Lower lobe of right lung (tissue), 2 donors: ENCODE results near the gene CCDC39. TPM values are rescaled to one million over a fixed set of nuclear protein-coding genes. Genes with fewer than 3 reads are reported as not detected.

Experiments used
- ATAC-seq, 2 donors: fragments of 200-7000 bp; cut with Tn5 transposase; one replicate each; pipeline ENCODE4 v1.9.1; 2020 to 2022; ENCODE audit warnings: mild to moderate bottlenecking in 2 of 2, moderate library complexity in 2 of 2
- DNase-seq: peaks from one replicate; pipeline ENCODE4 v3.0.0-alpha.2; 2020
- H3K27ac ChIP-seq: fragments of 200-600 bp; one replicate; pipeline ENCODE4 v1.8.0; 2022
- H3K27me3 ChIP-seq: fragments of 200-600 bp; one replicate; pipeline ENCODE4 v1.8.0; 2022; ENCODE audit warnings: low read depth
- H3K36me3 ChIP-seq: fragments of 200-600 bp; one replicate; pipeline ENCODE4 v1.8.0; 2022; ENCODE audit warnings: mild to moderate bottlenecking
- H3K4me1 ChIP-seq: fragments of 200-600 bp; one replicate; pipeline ENCODE4 v1.8.0; 2022
- H3K4me3 ChIP-seq: fragments of 200-600 bp; one replicate; pipeline ENCODE4 v1.8.0; 2022; ENCODE audit warnings: mild to moderate bottlenecking
- H3K9me3 ChIP-seq: fragments of 200-600 bp; one replicate; pipeline ENCODE4 v1.8.0; 2022
- intact Hi-C: fragments of 100-400 bp; cut with DNase I; formaldehyde crosslinking; loops from one replicate; pipeline ENCODE4 v1.11.0; 2022
- total RNA-seq: library from RNA; stranded (reverse); fragmentation: NEBNext Ultra II Directional; extraction: Animal tissue kit (Norgen Biotek cat#: 25700); gene quantifications from one replicate; pipeline ENCODE4 v1.2.1, GENCODE V29; 2021
- TF ChIP-seq, protein P1 (sequence below): fragments of 200-600 bp; IDR thresholded peaks from one replicate; pipeline ENCODE4 v1.8.0; 2022; ENCODE audit warnings: antibody characterized with exemption, mild to moderate bottlenecking
- donor health status: DM: no; HTN: yes; CAD: no; lungs with severe emphysema.

CCDC39 gene
- total RNA-seq, 1 donor from 2014 or later, result 2.2 TPM

DNA sequence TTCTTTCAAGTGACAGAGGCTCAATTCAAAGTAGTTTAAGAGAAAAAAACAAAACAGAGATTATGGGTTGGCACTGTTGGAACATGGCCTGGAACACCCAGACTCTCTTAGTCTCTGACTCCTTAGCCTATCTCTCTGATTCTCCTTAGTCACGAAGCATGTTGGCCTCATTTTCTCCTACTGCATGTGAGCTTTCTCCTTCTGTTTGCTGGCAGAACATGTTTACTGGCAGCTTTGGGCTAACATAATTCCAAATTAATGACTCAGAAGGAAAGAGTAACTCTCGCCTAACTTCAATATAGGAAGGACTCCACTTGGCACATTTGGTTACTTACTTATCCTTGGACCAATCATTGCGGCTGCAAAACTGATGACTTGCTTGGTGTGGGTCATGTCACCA, 21.7 kb upstream of the CCDC39 start:
- no peaks in the 10 kb centered on the region for H3K4me1 ChIP-seq
- H3K27me3 ChIP-seq, result no peaks in the 10 kb centered on the region
- TF ChIP-seq, protein P1, sequence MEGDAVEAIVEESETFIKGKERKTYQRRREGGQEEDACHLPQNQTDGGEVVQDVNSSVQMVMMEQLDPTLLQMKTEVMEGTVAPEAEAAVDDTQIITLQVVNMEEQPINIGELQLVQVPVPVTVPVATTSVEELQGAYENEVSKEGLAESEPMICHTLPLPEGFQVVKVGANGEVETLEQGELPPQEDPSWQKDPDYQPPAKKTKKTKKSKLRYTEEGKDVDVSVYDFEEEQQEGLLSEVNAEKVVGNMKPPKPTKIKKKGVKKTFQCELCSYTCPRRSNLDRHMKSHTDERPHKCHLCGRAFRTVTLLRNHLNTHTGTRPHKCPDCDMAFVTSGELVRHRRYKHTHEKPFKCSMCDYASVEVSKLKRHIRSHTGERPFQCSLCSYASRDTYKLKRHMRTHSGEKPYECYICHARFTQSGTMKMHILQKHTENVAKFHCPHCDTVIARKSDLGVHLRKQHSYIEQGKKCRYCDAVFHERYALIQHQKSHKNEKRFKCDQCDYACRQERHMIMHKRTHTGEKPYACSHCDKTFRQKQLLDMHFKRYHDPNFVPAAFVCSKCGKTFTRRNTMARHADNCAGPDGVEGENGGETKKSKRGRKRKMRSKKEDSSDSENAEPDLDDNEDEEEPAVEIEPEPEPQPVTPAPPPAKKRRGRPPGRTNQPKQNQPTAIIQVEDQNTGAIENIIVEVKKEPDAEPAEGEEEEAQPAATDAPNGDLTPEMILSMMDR, result no peak
- no peaks in the 10 kb centered on the region for H3K36me3 ChIP-seq
- H3K4me3 ChIP-seq, result no peak overlapping the region
- intact Hi-C loops, result no loop called here
- H3K9me3 ChIP-seq, result no peaks in the 10 kb centered on the region
- ATAC-seq, result no peak
- DNase-seq, result no peak
- H3K27ac ChIP-seq, result no peak overlapping the region

- H3K4me3 ChIP-seq, result no peak overlapping the region
- H3K27me3 ChIP-seq, result no peaks in the 10 kb centered on the region
- H3K27ac ChIP-seq, result no peak overlapping the region
- H3K4me1 ChIP-seq, result no peaks in the 10 kb centered on the region
- no peaks in the 10 kb centered on the region for H3K9me3 ChIP-seq
- TF ChIP-seq, protein P1, result no peak
- intact Hi-C loops, result no loop called here
- no peak for DNase-seq
- ATAC-seq, result no peak
- no peaks in the 10 kb centered on the region for H3K36me3 ChIP-seq
Observed at GRCh38 chr3:180698760-180699270, 19.5 kb upstream of the CCDC39 start.

DNA sequence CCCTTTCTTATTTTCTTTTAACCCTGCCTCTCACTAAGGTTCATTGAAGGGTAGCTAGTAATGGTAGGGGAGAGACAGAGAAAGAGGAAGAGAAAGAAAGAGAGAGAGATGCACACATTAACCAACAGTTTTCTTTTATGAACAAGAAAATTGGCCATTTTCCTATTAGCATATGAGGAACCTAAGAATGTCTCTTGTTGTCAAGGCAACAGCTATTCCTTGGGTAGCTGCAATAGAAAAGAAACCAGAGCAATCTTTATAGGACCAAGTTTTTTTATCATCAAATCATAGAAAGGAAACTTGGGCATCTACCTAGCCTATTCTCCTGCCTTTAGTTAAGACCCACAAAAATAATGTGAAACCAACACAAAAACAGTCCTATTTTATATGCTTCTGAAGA, 15.0 kb upstream of the CCDC39 start:
- DNase-seq (no peak), ATAC-seq (no peak)
- no peaks in the 10 kb centered on the region for H3K27me3 ChIP-seq
- no peak overlapping the region for H3K4me3 ChIP-seq
- no peaks in the 10 kb centered on the region for H3K9me3 ChIP-seq
- H3K4me1 ChIP-seq, result no peaks in the 10 kb centered on the region
- no peaks in the 10 kb centered on the region for H3K36me3 ChIP-seq
- intact Hi-C loops, result no loop called here
- H3K27ac ChIP-seq, result no peak overlapping the region
- TF ChIP-seq, protein P1, result no peak

DNA sequence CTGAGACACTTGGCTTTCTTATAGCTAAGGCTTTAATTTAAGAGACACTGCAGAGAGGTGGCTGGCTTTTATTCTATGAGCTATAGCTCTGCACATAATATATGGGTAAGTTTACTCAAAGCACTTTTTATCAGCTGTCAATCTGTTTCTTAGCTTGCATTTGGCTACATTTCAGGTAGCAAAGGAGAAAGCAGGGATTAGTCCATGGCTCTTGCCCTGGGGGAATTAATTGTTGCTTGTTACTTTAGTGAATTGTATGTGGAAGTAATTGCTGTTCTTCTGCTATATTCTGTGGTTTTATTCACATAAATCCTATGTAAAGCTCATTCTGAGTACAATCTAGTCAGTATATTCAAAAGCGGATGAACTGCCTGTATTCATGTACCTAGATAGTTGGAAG, 14.4 kb upstream of the CCDC39 start:
- ATAC-seq (no peak), DNase-seq (no peak)
- no peaks in the 10 kb centered on the region for H3K9me3 ChIP-seq
- H3K4me3 ChIP-seq, result no peak overlapping the region
- no peaks in the 10 kb centered on the region for H3K27me3 ChIP-seq
- no peaks in the 10 kb centered on the region for H3K36me3 ChIP-seq
- TF ChIP-seq, protein P1, result no peak
- intact Hi-C loops, result no loop called here
- no peak overlapping the region for H3K27ac ChIP-seq
- H3K4me1 ChIP-seq, result no peaks in the 10 kb centered on the region

GRCh38 chr3:180690061-180690460, 10.8 kb upstream of the CCDC39 start:
- DNase-seq (no peak), ATAC-seq (no peak)
- no peaks in the 10 kb centered on the region for H3K27me3 ChIP-seq
- H3K27ac ChIP-seq, result no peak overlapping the region
- no peaks in the 10 kb centered on the region for H3K9me3 ChIP-seq
- H3K4me1 ChIP-seq, result no peaks in the 10 kb centered on the region
- intact Hi-C loops, result no loop called here
- TF ChIP-seq, protein P1, result no peak
- no peaks in the 10 kb centered on the region for H3K36me3 ChIP-seq
- H3K4me3 ChIP-seq, result no peak overlapping the region

GRCh38 chr3:180684807-180685206, 5.5 kb upstream of the CCDC39 start:
- ATAC-seq (no peak), DNase-seq (no peak)
- peaks cover 5% of the 10 kb centered on the region for H3K27me3 ChIP-seq
- no peak overlapping the region for H3K27ac ChIP-seq
- TF ChIP-seq, protein P1, result no peak
- H3K4me1 ChIP-seq, result no peaks in the 10 kb centered on the region
- no peak overlapping the region for H3K4me3 ChIP-seq
- H3K36me3 ChIP-seq, result no peaks in the 10 kb centered on the region
- intact Hi-C loops, result no loop called here
- no peaks in the 10 kb centered on the region for H3K9me3 ChIP-seq
